ENCODE data around the gene TMEM123.
A peak's percentile ranks its signal among the peaks of the same experiment; 100 is the strongest.

The TMEM123 gene

GRCh38 chr11:102422817-102423712, 29.5 kb downstream of the TMEM123 start:
- no peak for DNase-seq (ENCODE audit: low spot score)

GRCh38 chr11:102421261-102421660, 31.3 kb downstream of the TMEM123 start:
- peak; percentile 76 for DNase-seq (ENCODE audit: low spot score)

GRCh38 chr11:102420547-102420946, 32.0 kb downstream of the TMEM123 start:
- DNase-seq (ENCODE audit: low spot score) = no peak

- DNase-seq (ENCODE audit: low spot score) = no peak
Measured at GRCh38 chr11:102419181-102419580, 33.4 kb downstream of the TMEM123 start.

GRCh38 chr11:102416976-102417375, 35.6 kb downstream of the TMEM123 start:
- no peak for DNase-seq (ENCODE audit: low spot score)

GRCh38 chr11:102415304-102415916, 37.2 kb downstream of the TMEM123 start:
- DNase-seq (ENCODE audit: low spot score) = no peak

- DNase-seq (ENCODE audit: low spot score) = no peak
Measured at GRCh38 chr11:102414559-102414958, 38.0 kb downstream of the TMEM123 start.

GRCh38 chr11:102413497-102413896, 39.1 kb downstream of the TMEM123 start:
- DNase-seq (ENCODE audit: low spot score) = no peak

- no peak for DNase-seq (ENCODE audit: low spot score)
Measured at GRCh38 chr11:102411142-102411541, 41.4 kb downstream of the TMEM123 start.

GRCh38 chr11:102410382-102410784, 42.2 kb downstream of the TMEM123 start:
- no peak for DNase-seq (ENCODE audit: low spot score)

- no peak for DNase-seq (ENCODE audit: low spot score)
Measured at GRCh38 chr11:102408339-102408738, 44.2 kb downstream of the TMEM123 start.

- no peak for DNase-seq (ENCODE audit: low spot score)
Measured at GRCh38 chr11:102407901-102408300, 44.7 kb downstream of the TMEM123 start.

GRCh38 chr11:102406099-102406498, 46.5 kb downstream of the TMEM123 start:
- no peak for DNase-seq (ENCODE audit: low spot score)

- DNase-seq (ENCODE audit: low spot score) = no peak
Measured at GRCh38 chr11:102405501-102405900, 47.1 kb downstream of the TMEM123 start.

- DNase-seq (ENCODE audit: low spot score) = no peak
Measured at GRCh38 chr11:102402548-102402947, 50.0 kb downstream of the TMEM123 start.

- DNase-seq (ENCODE audit: low spot score) = no peak
Measured at GRCh38 chr11:102401905-102402304, 50.7 kb downstream of the TMEM123 start.

- no peak for DNase-seq (ENCODE audit: low spot score)
Measured at GRCh38 chr11:102400603-102401002, 52.0 kb downstream of the TMEM123 start.

GRCh38 chr11:102399189-102399588, 53.4 kb downstream of the TMEM123 start:
- no peak for DNase-seq (ENCODE audit: low spot score)

GRCh38 chr11:102398297-102398696, 54.3 kb downstream of the TMEM123 start:
- no peak for DNase-seq (ENCODE audit: low spot score)

- DNase-seq (ENCODE audit: low spot score) = no peak
Measured at GRCh38 chr11:102396708-102397563, 55.6 kb downstream of the TMEM123 start.

GRCh38 chr11:102395720-102396393, 56.7 kb downstream of the TMEM123 start:
- DNase-seq (ENCODE audit: low spot score) = no peak

- DNase-seq (ENCODE audit: low spot score) = no peak
Measured at GRCh38 chr11:102393272-102393730, 59.3 kb downstream of the TMEM123 start.

Data from putamen (tissue), 1 donor.